Stimulated activated CD4-positive, alpha-beta T cell treated with anti-CD3 and anti-CD28 coated beads, Interleukin-1b, Interleukin-23, amount 100 ng/mL, for 4 hours (primary cell): ENCODE measurements around the gene OR4E1.
"Not testable (repeated sequence)": the region's sequence is repeated elsewhere in the genome, so short reads cannot be mapped to it uniquely, and the experiment has no call there.

Source experiments
- DNase-seq, 2 donors: peaks; one replicate each; pipeline ENCODE4 v3.0.0-alpha.2; 2020; ENCODE audit warnings: low read depth in 2 of 2

OR4E1 gene, protein sequence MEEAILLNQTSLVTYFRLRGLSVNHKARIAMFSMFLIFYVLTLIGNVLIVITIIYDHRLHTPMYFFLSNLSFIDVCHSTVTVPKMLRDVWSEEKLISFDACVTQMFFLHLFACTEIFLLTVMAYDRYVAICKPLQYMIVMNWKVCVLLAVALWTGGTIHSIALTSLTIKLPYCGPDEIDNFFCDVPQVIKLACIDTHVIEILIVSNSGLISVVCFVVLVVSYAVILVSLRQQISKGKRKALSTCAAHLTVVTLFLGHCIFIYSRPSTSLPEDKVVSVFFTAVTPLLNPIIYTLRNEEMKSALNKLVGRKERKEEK

DNA sequence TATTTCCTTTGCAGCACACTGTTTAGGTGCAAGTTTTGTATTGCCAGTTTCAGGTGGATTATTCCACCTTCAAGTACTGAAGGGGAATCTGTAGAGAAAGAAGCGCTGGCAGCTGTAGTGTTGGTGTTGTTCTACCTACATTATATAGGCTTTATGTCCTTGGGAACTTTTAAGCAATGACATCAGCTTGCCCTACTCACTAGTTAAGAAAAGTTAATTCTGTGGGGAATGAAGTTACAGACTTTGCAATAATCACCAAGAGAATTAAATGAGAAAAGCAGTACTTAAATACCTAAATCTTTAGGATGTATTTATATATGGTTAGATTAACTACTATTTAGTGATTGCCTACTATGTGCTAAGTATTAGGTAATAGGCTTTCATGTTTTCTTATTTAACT is at the start of gene OR4E1:
OR4E1 (minus strand) TSS at position 101 of the 400 bp plus-strand sequence. CDS start 2,883 bp downstream, outside the sequence.
- DNase-seq, result no peak

DNA sequence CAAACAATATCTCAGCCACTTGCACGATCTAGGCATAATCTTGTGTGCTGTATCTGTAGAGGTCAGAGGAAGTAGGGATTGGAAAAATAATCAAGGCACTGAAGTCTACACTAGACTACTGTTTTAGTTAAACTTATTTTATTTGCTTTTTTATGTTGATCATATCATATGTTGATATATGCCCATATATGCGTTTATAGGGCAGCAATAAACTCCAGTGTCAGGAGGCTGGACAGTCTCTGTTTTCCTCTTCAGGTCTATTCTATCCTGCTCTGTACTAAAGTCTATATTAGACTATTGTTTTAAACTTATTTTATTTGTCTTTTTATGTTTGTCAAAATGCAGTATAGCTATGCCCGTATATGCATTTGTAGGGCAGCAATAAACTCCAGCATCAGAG is 47.9 kb upstream of the OR4E1 start:
- DNase-seq, result no peak

DNA sequence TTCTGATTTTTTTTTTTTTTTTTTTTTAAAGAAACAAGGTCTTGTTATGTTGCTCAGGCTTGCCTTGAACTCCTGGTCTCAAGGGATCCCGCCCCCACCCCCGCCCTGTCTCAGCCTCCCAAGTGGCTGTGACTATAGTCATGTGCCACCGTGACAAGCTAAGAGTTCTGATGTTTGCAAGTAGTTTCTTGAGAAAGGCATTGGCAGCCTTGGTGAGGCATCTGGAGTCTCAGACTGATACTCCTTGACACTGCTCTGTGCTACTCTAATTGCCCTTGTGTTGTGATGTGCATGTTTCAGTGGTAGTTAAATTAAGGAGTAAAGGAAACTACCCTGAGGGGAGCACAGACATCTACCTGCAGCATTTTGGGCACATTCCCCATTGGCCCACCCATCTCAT is 46.2 kb upstream of the OR4E1 start:
- DNase-seq, result no peak

DNA sequence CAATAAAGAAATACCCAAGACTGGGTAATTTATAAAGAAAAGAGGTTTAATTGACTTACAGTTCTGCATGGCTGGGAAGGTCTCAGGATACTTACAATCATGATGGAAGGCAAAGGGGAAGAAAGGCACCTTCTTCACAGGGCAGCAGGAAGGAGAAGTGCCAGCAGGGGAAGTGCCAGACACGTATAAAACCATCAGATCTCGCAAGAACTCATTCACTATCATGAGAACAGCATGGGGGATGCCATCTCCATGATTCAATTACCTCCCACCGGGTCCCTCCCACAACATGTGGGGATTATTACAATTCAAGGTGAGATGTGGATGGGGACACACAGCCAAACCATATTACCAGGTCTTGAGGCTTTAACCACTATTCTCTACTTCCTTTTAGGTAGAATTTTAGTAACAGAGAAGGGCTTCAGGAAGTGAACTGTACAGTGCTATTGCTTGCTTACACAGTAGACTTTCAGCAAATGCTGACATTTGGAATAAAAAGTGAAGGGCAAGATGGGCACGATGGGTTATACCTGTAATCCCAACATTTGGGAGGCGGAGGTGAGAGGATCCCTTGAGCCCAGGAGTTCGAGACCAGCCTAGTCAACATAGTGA is 40.8 kb upstream of the OR4E1 start:
- DNase-seq, result no peak

DNA sequence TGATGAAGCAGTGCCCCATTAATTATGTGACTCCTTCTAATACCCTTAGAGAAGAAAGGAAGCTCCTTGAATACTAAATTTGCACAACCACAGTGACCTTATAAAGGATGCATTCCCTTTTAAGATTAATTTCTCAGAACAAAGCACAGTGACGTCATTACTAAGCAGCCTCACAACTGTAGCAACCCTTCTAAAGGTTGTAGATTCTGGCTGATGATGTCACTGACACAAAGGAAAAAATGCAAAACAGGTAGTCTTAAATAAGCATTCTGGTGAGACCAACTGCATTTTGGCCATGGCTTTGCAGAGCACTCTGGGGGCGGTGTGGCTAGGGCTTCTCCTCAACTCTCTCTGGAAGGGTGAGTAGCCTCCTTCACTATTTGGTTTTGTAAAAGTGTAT is 38.4 kb upstream of the OR4E1 start:
- DNase-seq, result no peak

DNA sequence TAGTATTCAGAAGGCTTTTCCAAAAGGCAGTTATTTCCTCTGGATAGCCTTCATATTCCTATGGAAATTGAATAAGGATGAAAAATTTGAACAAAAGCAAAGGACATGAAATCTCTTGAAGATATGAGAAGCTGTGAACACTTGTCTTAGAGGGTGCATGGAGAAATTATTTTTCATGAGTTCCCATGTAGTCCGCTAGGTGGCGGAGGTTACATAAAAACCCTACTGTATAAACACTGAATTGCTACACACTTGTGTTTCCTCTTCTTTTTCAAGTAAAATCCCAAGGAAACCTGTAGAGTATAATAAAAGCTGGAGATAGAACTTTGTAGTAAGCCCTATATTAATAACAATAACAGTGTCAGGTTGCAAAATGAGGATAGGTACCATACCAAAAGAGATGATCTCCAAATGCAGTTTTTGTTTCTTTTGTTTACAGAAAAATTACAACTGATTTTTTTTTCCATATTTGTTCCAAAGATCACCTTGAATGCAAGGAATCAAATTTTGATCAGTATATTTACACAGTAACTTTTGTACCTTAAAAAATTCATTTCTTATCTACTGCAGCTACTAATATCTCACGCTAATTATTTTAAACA is 37.8 kb upstream of the OR4E1 start:
- no peak for DNase-seq

DNA sequence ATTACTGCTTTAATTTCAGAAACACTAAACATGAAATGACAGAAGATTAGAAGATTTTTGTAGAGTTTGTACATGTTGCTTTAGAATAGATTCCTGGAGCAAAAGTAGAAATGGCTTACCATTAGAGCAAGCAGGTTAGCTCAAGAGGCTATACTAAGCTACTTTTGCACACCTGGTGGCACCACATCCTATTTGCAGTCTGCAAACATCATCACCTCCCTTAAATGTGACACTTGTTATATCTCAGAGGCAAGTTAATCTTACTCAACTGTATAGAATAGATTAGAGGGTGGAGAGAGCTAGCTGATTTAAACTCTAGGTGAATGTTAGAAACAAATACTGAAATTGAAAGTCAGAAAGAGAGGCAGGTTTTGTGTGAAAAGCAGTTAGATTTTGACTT is 30.7 kb upstream of the OR4E1 start:
- no peak for DNase-seq

DNA sequence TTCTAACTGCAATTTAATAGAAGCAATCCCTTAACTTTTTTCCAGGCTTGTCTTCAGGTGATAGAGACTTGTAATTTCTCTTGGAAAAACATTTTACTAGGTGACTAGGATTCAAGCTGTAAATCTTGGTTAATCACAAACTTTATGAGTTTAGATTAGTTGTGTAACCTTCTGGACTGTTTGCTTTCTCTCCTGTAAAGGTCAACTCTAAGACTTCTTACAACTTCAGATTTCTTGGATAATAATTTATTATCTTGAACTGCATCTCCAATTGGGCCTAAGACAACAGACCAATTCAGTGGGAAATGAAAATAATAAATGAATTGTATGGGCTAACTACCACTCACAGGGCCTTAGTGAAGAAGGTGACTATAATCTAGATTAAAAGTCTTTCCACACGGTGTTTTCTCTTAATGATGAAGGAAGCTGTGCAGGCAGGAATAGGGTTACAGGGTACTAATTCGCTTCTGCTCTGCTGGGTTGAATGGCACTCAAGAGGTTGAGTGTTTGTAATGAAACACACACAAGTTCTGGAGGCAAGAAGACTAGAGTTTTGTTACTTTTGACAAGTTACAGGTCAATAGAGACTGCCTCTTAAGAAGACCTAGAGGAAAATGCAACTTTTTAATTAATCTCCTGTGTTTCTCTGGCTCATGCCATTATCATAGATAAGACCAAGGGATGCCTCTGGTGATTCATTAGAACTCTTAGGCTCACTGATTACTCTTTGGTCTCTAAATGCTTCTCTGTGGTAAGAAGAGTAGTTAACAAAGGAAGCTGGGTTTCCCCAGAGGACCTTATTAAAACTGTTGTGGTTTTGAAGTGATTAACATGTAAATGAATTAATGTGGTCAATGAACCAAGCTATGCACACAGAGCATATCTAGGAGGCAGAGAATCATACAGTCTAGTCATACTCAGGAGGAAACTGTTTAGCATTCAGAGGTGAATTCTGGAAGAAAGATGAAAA is 30.0 kb upstream of the OR4E1 start:
- DNase-seq, result no peak

DNA sequence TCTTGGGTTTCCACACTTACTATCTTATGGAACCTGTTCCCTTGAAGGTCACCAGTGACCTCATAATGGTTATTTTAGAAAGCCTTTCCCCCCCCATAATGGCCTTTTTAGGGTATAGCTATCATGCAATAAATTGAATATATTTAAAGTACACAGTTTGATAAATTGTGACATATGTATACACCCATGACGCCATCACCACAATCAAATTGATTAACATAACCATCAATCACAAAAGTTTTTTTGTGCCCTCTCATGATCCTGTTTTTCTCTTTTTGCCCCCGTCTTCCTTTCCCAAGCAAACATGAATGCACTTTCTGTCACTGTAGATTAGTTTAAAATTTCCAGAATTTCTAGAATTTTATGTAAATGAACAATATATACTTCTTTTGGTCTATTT is 28.7 kb upstream of the OR4E1 start:
- no peak for DNase-seq

DNA sequence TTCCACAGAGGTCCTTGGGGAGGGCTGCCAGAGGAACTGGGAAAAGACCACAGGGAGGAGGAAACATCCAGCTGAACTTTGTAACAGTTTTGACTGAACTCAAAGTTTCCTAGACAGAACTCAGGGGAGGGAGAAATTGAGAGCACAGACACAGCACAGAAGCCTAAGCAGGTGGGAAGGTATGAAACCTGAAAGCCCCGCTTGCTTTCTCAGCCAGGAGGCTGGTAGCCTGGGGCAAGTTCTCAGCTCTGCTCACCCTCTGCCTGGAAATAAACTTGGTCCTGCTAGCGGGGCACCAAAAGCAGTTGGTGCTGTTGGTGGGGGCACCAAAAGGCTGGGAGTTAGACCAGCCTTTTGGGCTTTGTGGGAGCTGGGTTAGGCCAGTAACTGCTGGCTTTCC is 25.9 kb upstream of the OR4E1 start:
- DNase-seq, result no peak

DNA sequence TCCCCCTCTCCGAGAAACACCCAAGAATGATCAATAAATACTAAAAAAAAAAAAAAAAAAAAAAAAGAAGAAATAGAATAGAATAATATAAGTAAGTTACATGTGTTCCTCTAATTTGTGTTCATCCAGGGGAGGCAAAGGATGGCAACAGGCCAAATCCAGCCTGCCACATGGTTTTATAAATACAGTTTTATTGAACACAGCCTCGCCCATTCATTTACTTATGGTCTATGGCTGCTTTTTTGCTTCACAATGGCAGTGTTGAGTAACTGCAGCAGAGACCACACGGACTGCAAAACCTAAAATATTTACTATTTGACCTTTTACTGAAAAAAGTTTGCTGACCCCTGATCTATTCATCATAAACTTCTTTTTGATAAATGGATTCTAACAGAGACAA is 24.9 kb upstream of the OR4E1 start:
- not testable (repeated sequence) for DNase-seq

DNA sequence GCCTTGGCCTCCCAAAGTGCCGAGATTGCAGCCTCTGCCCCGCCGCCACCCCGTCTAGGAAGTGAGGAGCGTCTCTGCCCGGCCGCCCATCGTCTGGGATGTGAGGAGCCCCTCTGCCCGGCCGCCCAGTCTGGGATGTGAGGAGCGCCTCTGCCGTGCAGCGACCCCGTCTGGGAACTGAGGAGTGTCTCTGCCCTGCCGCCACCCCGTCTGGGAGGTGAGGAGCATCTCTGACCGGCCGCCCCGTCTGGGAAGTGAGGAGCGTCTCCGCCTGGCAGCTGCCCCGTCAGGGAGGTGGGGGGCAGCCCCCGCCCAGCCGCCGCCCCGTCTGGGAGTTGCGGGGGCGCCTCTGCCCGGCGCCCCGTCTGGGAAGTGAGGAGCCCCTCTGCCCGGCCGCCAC is 24.0 kb upstream of the OR4E1 start:
- not testable (repeated sequence) for DNase-seq

DNA sequence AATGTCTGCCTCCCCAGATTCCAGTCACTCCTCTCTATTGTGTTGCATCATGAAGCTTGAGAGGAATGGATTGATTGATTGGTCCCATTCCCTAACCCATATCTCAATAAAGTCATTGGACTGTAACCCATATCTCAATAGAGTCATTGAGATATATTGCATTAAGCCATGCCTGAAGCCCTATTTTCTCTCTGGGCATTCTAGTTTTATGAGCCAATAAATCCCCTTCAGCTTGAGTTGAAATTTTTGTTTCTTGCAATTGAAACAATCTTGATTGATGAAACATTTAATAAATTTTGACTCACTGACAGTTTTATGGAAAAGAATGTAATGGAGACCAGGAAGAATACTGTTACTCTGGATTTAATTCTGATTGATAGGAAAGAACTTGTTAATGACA is 20.8 kb upstream of the OR4E1 start:
- no peak for DNase-seq

DNA sequence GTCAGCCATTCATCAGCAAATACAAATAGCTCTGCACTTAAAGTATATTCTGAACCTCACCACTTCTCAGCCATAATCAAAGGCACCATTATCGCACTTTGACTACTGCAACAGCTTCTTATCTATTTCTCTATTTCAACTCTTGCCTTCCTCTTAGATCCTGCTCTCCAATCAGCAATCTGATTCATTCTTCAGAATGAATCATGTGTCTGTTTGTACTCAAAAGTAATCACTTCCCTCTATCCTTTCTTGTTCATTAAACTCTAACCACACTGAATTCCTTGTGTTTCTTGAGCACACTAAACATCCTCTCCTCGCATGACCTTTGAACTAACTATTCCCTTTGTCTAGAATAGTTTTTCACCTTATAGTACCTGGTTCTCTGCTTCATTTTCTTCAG is 12.8 kb upstream of the OR4E1 start:
- no peak for DNase-seq

DNA sequence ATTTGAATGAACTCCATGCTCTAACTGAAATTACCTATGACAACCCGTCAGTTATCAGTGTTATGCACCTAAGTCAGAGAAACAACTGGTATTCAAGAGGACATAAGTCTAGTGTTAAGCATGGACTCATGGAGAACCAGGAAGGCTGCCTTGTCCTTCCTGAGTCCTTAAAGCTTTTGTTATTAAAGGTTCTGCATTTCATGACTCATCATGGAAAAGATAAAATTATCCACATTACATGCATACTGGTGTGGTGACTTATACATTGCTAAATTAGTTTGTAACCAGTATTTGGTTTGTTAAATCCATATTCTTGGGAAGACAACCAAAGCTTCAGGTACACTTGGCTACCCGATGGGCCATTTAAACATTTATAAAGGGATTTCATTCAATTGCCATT is 6.5 kb upstream of the OR4E1 start:
- no peak for DNase-seq

DNA sequence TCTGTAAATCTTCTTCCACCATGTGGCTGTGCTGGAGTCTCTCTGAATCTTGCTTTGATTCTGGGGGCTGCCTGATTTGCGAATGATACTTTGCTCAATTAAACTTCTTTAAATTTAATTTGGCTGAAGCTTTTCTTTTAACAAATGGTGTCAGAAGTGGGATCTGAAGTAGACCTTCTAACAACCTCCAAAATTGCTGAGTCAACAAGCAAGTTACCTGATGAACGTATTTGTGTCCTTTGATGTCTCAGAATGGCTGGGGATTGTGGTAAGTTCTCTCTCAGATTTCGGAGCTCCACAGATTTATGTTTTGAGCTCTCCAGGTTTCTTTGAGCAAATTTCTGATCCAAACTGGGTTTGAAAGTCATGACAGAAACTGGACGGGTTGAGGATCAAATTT is 1.9 kb upstream of the OR4E1 start:
- no peak for DNase-seq

DNA sequence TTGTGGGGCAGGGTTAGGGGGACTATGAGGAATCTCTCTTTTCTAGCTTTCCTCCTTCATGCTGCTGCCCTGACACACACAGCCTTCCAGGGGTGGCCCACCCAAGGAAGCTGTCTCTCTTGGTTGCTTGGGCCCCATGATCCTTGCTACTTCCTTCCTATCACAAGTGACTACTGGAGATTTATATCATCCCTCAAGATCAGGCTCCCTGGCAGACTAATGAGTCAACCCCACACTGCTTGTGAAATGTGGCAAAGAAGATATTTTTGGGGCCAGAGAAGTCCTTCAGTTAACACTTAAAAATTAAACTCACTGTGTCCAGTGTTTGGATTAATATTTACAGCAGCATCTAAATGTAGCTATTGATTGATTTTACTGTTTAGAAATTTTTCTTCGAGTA is 1.5 kb downstream of the OR4E1 start:
- no peak for DNase-seq

DNA sequence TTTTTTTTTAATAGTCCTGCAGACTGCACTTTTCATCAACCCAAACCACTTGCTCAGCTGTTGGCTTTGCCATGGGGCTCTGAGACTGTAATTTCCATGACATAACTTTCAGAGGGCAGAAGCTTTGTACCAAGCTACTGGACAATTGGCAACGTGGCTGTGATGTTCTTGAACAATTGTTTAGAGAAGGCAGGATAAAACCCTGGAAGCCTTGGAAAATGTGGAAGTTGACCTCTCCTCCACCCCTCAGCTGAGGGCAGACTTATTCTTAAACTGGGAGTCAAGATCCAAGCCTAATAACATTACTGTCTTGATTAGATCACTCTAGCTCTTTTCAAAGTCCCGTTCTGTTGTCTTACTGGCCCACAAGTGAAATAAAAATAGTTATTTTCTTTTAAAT is 2.2 kb downstream of the OR4E1 start:
- DNase-seq, result no peak

DNA sequence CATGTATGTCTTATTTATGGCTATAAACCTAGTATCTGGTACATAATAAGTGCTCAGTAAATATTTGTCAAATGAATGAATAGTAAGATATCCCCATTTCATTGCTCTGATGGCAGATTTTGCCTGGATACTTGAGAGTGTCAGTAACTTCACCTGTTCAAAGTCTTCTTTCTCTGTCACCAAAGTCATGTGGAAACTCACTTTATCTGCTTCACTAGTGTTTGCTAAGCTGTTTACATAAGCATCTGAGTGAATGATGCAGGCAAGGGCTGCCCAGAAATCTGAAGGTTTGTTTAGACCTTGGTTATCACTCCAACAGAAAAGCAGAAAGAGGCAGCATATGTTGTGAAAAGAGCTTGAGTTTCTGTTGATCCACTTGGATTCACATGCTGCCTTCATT is 4.3 kb downstream of the OR4E1 start:
- no peak for DNase-seq

DNA sequence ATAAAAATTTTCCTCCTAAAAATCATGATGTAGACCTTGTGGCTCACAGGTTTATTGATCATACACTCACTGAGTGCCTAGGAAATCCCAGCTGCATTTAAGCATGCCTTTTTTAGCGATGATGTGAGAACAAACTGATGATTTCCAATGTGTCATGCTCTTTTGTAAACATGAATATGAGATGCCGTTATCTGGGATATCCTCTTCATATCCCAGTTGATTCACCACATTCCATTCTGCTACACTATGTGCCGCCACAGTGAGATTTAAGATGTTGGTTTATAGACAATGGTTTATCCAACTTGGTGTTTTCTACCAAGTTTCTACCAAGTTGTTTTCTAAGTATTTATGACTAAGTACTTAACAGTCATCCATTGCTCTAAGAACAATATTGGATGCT is 5.2 kb downstream of the OR4E1 start:
- DNase-seq, result no peak

DNA sequence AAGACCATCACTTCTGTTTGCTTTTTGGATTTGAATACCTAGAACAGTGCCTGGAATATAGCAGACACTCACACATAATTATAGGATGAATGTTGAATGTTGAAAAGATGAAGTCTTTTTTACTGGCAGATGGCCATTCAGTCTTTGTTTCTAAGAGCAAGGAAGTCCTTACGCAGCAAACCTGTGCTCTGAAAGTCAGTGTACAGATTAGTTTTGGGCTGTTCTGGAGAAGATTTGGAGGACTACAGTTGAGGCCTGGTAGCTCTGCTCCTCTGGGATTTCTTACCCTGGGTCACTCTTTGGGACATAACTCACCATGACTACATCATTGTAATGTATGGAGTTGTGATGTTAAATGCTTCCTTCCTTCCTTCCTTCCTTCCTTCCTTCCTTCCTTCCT is 16.6 kb downstream of the OR4E1 start:
- DNase-seq, result no peak

DNA sequence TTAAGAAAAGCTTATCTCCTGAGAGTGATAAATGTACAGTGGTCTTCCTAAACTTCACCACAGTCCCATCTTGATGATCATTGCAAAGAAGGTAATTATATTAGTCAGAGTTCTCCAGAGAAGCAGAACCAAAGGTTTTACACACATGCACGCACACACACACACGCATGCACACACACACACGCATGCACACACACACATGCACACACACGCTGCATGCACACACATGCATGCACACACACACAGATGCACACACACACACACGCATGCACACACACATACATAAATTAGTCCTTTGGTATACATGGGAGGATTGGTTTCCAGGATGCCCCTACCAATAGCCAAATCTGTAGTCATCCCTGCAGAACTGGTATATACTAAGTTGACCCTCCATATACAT is 19.4 kb downstream of the OR4E1 start:
- DNase-seq, result no peak
